Measurements from ENCODE around the gene SFMBT1. TPM values are rescaled to one million over a fixed set of nuclear protein-coding genes. Genes with fewer than 3 reads are reported as not detected.

The SFMBT1 gene
- total and polyA plus RNA-seq, 2 of the 8 experiments (the other 6 are each of a cell fraction or from before 2014, with no cell fraction given) = 8.1 to 16.8 TPM

GRCh38 chr3:52983336-52983807 lies 62.5 kb downstream of the SFMBT1 start:
- no peaks in the 10 kb centered on the region for H3K79me1 ChIP-seq (ENCODE audit: low read depth, low read length)
- no peak overlapping the region for H2BK20ac ChIP-seq (ENCODE audit: low read length)
- H2AK5ac ChIP-seq (ENCODE audit: low read depth, low read length) = no peak overlapping the region
- no peak overlapping the region for H3K23ac ChIP-seq (ENCODE audit: insufficient read length)
- no peaks in the 10 kb centered on the region for H3K27me3 ChIP-seq (replicated peaks in 1 of 4; ENCODE audit: control insufficient read depth in 3 of 4, extremely low read depth in 1 of 4, insufficient read depth in 3 of 4, low read length in 3 of 4)
- no peak overlapping the region for H2AFZ ChIP-seq (ENCODE audit: low read length)
- no peaks in the 10 kb centered on the region for H3K36me3 ChIP-seq (ENCODE audit: control insufficient read depth in 2 of 4, insufficient read depth in 4 of 4, low read length in 3 of 4)
- no peak overlapping the region for H3K4me3 ChIP-seq (ENCODE audit: extremely low read depth in 1 of 4, insufficient read depth in 2 of 4, low read depth in 3 of 4, low read length in 4 of 4)
- 0 out of 4 replicates have a peak, but pooled peaks cover 0 to 3% of the 10 kb centered on the region in 2 experiments for H3K79me2 ChIP-seq (ENCODE audit: control insufficient read depth in 1 of 2, insufficient read depth in 2 of 2, low read length in 2 of 2)
- no peaks in the 10 kb centered on the region for H4K20me1 ChIP-seq (replicated peaks in 1 of 2; ENCODE audit: control insufficient read depth in 1 of 2, insufficient read depth in 2 of 2, low read length in 2 of 2)
- no peak overlapping the region for H2BK15ac ChIP-seq (ENCODE audit: low read length)
- ChIA-PET POLR2A (ENCODE audit: partially characterized antibody) (no interaction called here), CTCF (ENCODE audit: partially characterized antibody) (interaction anchor here (1.8 to 5.3 kb wide), 2 partner anchors 49 to 133 kb away, joined by 5 to 35 read pairs; no protein-coding TSS in a partner anchor)
- H3K18ac ChIP-seq (ENCODE audit: extremely low read depth, low read length) = no peak overlapping the region
- WGBS, 2 experiments (ENCODE audit: extremely low coverage in 1 of 2, insufficient coverage in 1 of 2, insufficient read length in 1 of 2, insufficient replicate concordance in 2 of 2, low coverage in 1 of 2, low lambda C conversion rate in 2 of 2, missing lambda C conversion rate in 1 of 2) = 82% methylated on average over 5 of the region's 5 CpGs; no CpG with 5 or more reads in 1 of the 2 experiments
- H3K23me2 ChIP-seq (ENCODE audit: low read depth, low read length) = no peaks in the 10 kb centered on the region
- no peak overlapping the region for H2BK5ac ChIP-seq (ENCODE audit: low read depth, low read length)
- H3K4me2 ChIP-seq (ENCODE audit: insufficient read depth in 1 of 2, low read depth in 2 of 2, low read length in 2 of 2) = no peak overlapping the region
- H3K4me1 ChIP-seq (replicated peaks in 1 of 4; ENCODE audit: control insufficient read depth in 3 of 4, insufficient read depth in 4 of 4, low read length in 3 of 4) = peaks cover 0 to 2% (median 0%) of the 10 kb centered on the region in 4 experiments; a peak in 1 of 7 replicates
- no peak overlapping the region for H4K5ac ChIP-seq (ENCODE audit: insufficient read length, low read depth, low read length)
- DNase-seq (ENCODE audit: low read depth in 1 of 2, low spot score in 2 of 2) (no peak), FAIRE-seq (no peak)
- no peak overlapping the region for H3K56ac ChIP-seq (replicated peaks; ENCODE audit: insufficient read length, low read depth, low read length)
- H3K4ac ChIP-seq (replicated peaks; ENCODE audit: insufficient read length, low read depth, low read length) = no peak overlapping the region
- no peak overlapping the region for H3K9ac ChIP-seq (replicated peaks in 1 of 4; ENCODE audit: extremely low read depth in 1 of 4, low read depth in 3 of 4, low read length in 3 of 4)
- H3K27ac ChIP-seq (ENCODE audit: low read depth, low read length) = no peak overlapping the region
- H2BK12ac ChIP-seq (ENCODE audit: low read depth, low read length) = no peak overlapping the region
- no peak overlapping the region for H4K8ac ChIP-seq (ENCODE audit: extremely low read depth, insufficient read depth, low read length)
- no peak overlapping the region for H3K14ac ChIP-seq (ENCODE audit: insufficient read length)
- no peak overlapping the region for H2BK120ac ChIP-seq (replicated peaks; ENCODE audit: low read depth, low read length)
- H3K9me3 ChIP-seq (ENCODE audit: insufficient read depth in 2 of 2, low read depth in 1 of 2, low read length in 1 of 2) = no peaks in the 10 kb centered on the region
- no peak for TF ChIP-seq CTBP2 (IDR thresholded peaks at IDR 0.05; ENCODE audit: borderline replicate concordance, insufficient read depth, insufficient read length, low read length)
- H4K91ac ChIP-seq (replicated peaks; ENCODE audit: insufficient read length, low read length) = no peak overlapping the region
